ENCODE data around the gene DYRK1A. TPM values are rescaled to one million over a fixed set of nuclear protein-coding genes. Genes with fewer than 3 reads are reported as not detected.

DYRK1A gene
- total and polyA plus RNA-seq, 2 donors from 2014 or later, result 14.5 to 78.0 TPM

DNA sequence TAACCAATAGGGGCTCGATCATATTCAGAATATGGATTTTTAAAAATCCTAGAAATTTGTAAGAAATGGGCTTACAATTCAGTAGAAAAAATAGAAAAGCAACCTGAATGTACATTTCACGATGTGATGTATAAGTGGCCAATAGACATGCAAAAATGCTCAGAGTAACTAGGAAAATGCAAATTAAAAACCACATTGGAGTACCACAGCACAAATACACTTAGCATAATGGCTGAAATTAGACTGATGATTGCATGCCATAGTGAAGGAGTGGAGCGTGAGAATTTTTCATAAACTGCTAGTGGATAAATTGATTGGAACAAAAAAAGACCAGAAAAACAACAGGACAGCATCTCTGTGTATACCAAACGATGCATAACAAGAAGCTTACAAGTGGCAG, 102.3 kb downstream of the DYRK1A start:
- peaks cover 0 to 6% (median 4%) of the 10 kb centered on the region in 3 donors for H3K4me1 ChIP-seq (ENCODE audit: control insufficient read depth in 2 of 3, insufficient read depth in 2 of 3, low read depth in 1 of 3, low read length in 3 of 3)
- no peak overlapping the region for H3K4me3 ChIP-seq (ENCODE audit: low read length in 3 of 3)
- H3K9ac ChIP-seq (ENCODE audit: low read length in 3 of 3), result no peak overlapping the region
- H3K27me3 ChIP-seq (ENCODE audit: control insufficient read depth, insufficient read depth, low read length), result no peaks in the 10 kb centered on the region
- FAIRE-seq (no peak), DNase-seq (no peak)
- H3K27ac ChIP-seq (ENCODE audit: low read depth in 2 of 2, low read length in 2 of 2), result no peak overlapping the region
- no peaks in the 10 kb centered on the region for H3K9me3 ChIP-seq (ENCODE audit: control insufficient read depth in 2 of 3, insufficient read depth in 1 of 3, low read length in 3 of 3)
- H3K36me3 ChIP-seq (ENCODE audit: control insufficient read depth in 2 of 3, insufficient read depth in 3 of 3, low read length in 3 of 3), result no peaks in the 10 kb centered on the region
- TF ChIP-seq, protein P1, sequence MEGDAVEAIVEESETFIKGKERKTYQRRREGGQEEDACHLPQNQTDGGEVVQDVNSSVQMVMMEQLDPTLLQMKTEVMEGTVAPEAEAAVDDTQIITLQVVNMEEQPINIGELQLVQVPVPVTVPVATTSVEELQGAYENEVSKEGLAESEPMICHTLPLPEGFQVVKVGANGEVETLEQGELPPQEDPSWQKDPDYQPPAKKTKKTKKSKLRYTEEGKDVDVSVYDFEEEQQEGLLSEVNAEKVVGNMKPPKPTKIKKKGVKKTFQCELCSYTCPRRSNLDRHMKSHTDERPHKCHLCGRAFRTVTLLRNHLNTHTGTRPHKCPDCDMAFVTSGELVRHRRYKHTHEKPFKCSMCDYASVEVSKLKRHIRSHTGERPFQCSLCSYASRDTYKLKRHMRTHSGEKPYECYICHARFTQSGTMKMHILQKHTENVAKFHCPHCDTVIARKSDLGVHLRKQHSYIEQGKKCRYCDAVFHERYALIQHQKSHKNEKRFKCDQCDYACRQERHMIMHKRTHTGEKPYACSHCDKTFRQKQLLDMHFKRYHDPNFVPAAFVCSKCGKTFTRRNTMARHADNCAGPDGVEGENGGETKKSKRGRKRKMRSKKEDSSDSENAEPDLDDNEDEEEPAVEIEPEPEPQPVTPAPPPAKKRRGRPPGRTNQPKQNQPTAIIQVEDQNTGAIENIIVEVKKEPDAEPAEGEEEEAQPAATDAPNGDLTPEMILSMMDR (IDR thresholded peaks at IDR 0.05; ENCODE audit: borderline replicate concordance, extremely low read depth, insufficient read depth), result no peak
- intact Hi-C loops (cut with DNase I), result no loop called here

DNA sequence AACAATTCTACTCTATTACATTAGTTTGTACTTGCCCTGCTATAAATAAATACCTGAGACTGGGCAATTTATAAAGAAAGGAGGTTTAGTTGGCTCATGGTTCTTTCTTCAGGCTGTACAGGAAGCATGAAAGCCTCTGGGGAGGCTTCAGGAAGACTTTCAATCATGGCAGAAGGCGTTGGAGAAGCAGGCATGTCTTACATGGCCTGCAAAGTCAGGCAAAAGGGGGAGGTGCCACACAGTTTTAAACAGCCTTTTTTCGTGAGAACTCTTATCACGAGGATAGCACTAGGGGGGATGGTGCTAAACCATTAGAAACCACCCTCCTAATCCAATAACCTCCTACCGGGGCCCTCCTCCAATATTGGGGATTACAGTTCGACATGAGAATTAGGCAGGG, 102.9 kb downstream of the DYRK1A start:
- FAIRE-seq, result no peak
- Histone ChIP-seq H3K27me3 (ENCODE audit: control insufficient read depth, insufficient read depth, low read length) (no peaks in the 10 kb centered on the region), H3K27ac (ENCODE audit: low read depth in 2 of 2, low read length in 2 of 2) (no peak overlapping the region)

DNA sequence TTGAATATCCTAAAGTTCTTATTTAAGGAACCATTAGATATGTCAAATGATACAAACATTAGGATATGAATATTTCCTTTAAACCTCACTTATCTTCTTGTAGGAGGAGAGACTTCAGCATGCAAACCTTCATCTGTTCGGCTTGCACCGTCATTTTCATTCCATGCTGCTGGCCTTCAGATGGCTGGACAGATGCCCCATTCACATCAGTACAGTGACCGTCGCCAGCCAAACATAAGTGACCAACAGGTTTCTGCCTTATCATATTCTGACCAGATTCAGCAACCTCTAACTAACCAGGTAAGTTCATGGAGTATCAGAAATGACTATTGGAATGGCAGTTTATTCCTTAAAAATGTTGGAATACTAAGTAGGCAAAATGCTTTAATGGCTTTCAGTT, 106.0 kb downstream of the DYRK1A start:
- Histone ChIP-seq H3K9ac (ENCODE audit: low read length in 3 of 3) (no peak overlapping the region), H3K4me3 (ENCODE audit: low read length in 3 of 3) (no peak overlapping the region), H3K36me3 (ENCODE audit: control insufficient read depth in 2 of 3, insufficient read depth in 3 of 3, low read length in 3 of 3) (no peaks in the 10 kb centered on the region), H3K9me3 (ENCODE audit: control insufficient read depth in 2 of 3, insufficient read depth in 1 of 3, low read length in 3 of 3) (no peaks in the 10 kb centered on the region), H3K27me3 (ENCODE audit: control insufficient read depth, insufficient read depth, low read length) (no peaks in the 10 kb centered on the region), H3K4me1 (ENCODE audit: control insufficient read depth in 2 of 3, insufficient read depth in 2 of 3, low read depth in 1 of 3, low read length in 3 of 3) (peaks cover 3 to 18% (median 17%) of the 10 kb centered on the region in 3 donors), H3K27ac (ENCODE audit: low read depth in 2 of 2, low read length in 2 of 2) (no peak overlapping the region)
- DNase-seq (no peak), FAIRE-seq (no peak)
- TF ChIP-seq, protein P1 (IDR thresholded peaks at IDR 0.05; ENCODE audit: borderline replicate concordance, extremely low read depth, insufficient read depth), result no peak
- intact Hi-C loops (cut with DNase I), result no loop called here

More for the DNA sequence above, 102.9 kb downstream of the DYRK1A start:
- TF ChIP-seq, protein P1 (IDR thresholded peaks at IDR 0.05; ENCODE audit: borderline replicate concordance, extremely low read depth, insufficient read depth), result no peak
- H3K4me1 ChIP-seq (ENCODE audit: control insufficient read depth in 2 of 3, insufficient read depth in 2 of 3, low read depth in 1 of 3, low read length in 3 of 3), result peaks cover 0 to 6% (median 5%) of the 10 kb centered on the region in 3 donors
- intact Hi-C loops (cut with DNase I), result no loop called here
- no peak overlapping the region for H3K9ac ChIP-seq (ENCODE audit: low read length in 3 of 3)
- H3K9me3 ChIP-seq (ENCODE audit: control insufficient read depth in 2 of 3, insufficient read depth in 1 of 3, low read length in 3 of 3), result no peaks in the 10 kb centered on the region
- no peak for DNase-seq
- H3K4me3 ChIP-seq (ENCODE audit: low read length in 3 of 3), result no peak overlapping the region
- no peaks in the 10 kb centered on the region for H3K36me3 ChIP-seq (ENCODE audit: control insufficient read depth in 2 of 3, insufficient read depth in 3 of 3, low read length in 3 of 3)

DNA sequence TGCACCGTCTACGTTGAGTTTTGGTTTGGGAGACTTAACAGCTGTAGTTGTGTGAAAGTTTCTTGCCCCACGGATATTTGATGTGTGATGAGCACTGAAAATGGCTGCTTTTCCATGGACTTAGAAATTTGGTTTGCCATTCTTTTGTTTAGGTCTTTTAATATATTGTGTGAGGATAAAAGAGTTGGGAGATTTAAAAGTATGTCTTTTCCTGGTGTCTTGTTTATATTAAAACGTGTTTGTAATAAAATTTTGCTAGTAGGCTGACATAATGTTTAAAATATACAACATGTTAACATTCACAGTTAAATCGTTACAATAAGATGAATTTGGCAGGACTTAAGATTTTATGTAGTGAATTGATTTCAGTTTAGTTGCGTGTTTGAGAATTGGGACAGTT, 106.9 kb downstream of the DYRK1A start:
- no peaks in the 10 kb centered on the region for H3K9me3 ChIP-seq (ENCODE audit: control insufficient read depth in 2 of 3, insufficient read depth in 1 of 3, low read length in 3 of 3)
- TF ChIP-seq, protein P1 (IDR thresholded peaks at IDR 0.05; ENCODE audit: borderline replicate concordance, extremely low read depth, insufficient read depth), result no peak
- no peak overlapping the region for H3K9ac ChIP-seq (ENCODE audit: low read length in 3 of 3)
- FAIRE-seq, result no peak
- H3K27me3 ChIP-seq (ENCODE audit: control insufficient read depth, insufficient read depth, low read length), result no peaks in the 10 kb centered on the region
- H3K4me3 ChIP-seq (ENCODE audit: low read length in 3 of 3), result no peak overlapping the region
- H3K36me3 ChIP-seq (ENCODE audit: control insufficient read depth in 2 of 3, insufficient read depth in 3 of 3, low read length in 3 of 3), result no peaks in the 10 kb centered on the region
- peaks cover 3 to 18% (median 17%) of the 10 kb centered on the region in 3 donors for H3K4me1 ChIP-seq (ENCODE audit: control insufficient read depth in 2 of 3, insufficient read depth in 2 of 3, low read depth in 1 of 3, low read length in 3 of 3)
- intact Hi-C loops (cut with DNase I), result no loop called here
- no peak overlapping the region for H3K27ac ChIP-seq (ENCODE audit: low read depth in 2 of 2, low read length in 2 of 2)
- DNase-seq, result no peak

Data from kidney (tissue), 14 donors.